DMS79 treated with DMSO at 0.1 percent for 48 hours (cell line): Measurements from ENCODE around the gene PDS5B.
"Not testable (repeated sequence)": the region's sequence is repeated elsewhere in the genome, so short reads cannot be mapped to it uniquely, and the experiment has no call there.

ENCODE experiments used
- DNase-seq: peaks from one replicate; lab custom pipeline; 2025; lab: John Stamatoyannopoulos, UW

The PDS5B gene

DNA sequence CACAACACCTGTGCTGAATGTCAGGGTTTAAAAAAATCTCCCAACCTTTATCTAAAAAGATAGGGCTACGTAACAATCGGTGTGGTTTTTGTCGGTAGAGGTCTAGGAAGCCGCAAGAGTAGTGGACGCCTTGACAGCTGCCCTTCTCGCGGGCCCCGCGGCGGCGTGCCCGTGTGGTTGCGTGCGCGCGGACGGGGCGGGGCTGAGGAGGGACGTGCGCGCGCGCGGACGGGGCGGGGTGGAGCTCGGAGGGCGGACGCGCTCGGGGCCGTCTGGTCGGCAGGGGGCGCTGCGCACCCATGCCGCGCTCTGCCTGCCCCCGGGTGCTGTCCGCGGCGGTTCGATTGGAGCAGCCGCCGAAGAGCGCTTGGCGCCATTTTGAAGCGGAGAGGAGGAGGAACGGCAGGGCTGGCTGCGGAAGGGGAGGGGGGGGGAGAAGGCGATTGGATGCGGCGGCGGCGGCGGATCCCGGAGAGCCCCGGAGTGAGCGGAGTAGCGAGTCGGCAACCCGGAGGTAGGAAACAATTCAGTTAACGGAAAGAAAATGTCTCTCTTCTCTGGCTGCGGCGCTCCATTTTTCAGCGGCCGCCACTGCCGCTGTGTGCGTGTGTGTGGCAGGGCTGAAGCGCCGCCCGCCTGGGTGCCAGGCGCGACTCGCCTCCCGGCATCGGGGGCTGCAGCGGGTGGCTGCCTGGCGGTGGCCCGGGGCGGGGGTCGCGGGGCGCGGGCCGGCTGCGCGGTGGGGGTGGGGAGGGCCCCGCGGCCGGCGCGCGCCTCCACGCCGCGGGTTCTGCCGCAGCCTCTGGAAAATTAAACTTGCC lies at the start of gene PDS5B:
TSS of gene PDS5B (plus strand) at position 373 of the 821 bp plus-strand sequence. CDS start 62,321 bp downstream, outside the sequence.
- DNase-seq: peak; percentile 78

DNA sequence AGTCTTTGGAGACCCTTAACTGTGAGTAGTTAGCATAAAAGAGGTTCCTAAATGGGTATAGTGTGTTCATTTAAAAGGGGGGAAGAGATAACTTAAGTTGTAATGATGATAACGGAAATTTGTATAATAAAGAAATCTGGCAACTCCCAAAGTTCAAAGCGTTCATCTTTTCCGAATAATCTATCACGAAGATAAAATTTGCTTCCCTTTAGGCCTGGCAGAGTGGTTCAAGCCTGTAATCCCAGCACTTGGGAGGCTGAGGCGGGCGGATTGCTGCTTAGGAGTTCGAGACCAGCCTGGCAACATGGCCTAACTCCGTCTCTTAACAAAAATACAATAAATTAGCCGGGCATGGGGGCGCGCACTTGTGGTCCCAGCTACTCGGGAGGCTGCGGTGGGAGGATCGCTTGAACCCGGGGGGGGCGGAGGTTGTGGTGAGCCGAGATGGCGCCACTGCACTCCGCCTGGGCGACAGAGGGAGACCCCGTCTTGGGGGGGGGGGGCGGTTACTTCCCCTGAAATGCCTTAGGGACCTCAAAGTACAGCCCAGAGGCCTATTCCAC lies 48.6 kb upstream of the PDS5B start:
- no peak for DNase-seq

- no peak for DNase-seq
Measured at GRCh38 chr13:32538143-32538620, 48.1 kb upstream of the PDS5B start.

- DNase-seq: peak; percentile 86
Measured at GRCh38 chr13:32538621-32539246, 47.5 kb upstream of the PDS5B start, which contains the start of gene N4BP2L2. Gene N4BP2L2 (minus strand): TSS chr13:32538795. CDS start chr13:32537027, 1,768 bp downstream.

DNA sequence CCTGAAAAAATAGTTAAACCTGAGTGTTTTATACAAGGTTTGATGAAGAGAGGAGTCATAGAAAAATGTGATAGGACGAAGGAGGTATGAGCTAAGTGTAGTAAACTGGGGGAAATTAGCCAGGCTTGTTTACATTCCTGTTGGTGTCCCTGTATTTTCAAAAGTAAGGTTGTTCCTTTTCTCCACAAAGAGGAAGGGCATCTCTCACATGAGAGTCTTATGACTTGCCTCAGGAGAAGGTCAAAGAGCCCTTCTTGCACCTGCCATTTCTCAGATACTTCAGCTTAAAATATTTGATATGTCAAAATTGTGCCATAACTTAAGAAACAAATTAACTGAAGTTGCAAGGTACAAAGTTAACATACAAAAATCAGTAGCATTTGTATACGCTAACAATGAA lies 44.0 kb upstream of the PDS5B start:
- no peak for DNase-seq

DNA sequence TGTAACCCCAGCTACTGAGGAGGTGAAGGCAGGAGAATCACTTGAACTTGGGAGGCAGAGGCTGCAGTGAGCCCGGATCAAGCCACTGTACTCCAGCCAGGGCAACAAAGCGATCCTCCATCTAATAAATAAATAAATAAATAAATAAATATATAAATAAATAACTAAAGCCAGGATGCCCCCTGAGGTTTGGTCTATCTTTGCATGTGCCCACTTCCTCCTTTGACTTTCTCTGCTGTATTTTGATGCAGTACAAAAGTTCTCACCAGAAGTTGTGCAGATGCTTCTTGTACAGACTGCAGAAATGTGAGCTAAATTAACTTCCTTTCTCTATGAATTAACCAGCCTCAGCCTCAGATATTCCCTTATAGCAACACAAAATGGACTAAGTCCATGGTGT lies 41.2 kb upstream of the PDS5B start:
- DNase-seq: no peak

DNA sequence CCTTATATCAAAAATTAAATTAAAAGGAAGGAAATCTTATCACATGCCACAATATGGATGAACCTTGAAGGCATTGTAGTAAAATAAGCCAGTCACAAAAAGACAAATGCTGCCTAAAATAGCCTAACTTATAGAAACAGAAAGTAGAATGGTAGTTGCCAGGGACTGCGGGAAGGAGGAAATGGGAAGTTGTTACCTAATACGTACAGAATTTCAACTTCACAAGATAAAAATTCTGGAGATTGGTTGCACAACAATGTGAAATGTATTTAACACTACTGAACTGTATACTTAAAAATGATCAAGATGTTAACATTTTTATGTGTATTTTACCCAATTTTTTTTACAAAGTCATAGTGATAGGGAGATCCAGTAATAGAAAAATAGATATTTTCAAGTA lies 37.4 kb upstream of the PDS5B start:
- DNase-seq: no peak

GRCh38 chr13:32549788-32550187 lies 36.5 kb upstream of the PDS5B start:
- DNase-seq: no peak

GRCh38 chr13:32553720-32554119 lies 32.5 kb upstream of the PDS5B start:
- no peak for DNase-seq

DNA sequence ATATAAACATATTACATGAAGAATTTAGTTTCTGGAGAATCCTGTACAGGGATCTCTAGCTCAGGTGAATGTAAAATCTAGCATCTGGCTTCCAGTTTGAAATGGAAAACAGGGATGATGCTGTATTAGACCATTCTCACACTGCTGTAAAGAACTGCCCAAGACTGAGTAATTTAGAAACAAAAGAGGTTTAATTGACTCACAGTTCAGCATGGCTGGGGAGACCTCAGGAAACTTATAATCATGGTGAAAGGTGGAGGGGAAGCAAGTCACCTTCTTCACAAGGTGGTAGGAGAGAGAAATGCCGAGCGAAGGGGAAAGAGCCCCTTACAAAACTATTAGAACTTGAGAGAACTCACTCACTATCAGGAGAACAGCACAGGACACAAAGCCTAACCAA lies 30.6 kb upstream of the PDS5B start:
- no peak for DNase-seq

DNA sequence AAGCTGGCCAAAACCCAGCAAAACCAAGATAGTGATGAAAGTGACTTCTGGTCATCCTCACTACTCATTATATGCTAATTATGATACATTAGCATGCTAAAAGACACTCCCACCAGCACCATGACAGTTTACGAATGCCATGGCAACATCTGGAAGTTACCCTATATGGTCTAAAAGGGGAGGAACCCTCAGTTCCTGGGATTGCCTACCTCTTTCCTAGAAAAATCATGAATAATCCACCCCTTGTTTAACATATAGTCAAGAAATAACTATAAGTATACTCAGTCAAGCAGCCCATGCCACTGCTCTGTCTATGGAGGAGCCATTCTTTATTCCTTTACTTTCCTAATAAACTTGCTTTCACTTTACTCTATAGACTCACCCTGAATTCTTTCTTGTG lies 25.4 kb upstream of the PDS5B start:
- DNase-seq: not testable (repeated sequence)

DNA sequence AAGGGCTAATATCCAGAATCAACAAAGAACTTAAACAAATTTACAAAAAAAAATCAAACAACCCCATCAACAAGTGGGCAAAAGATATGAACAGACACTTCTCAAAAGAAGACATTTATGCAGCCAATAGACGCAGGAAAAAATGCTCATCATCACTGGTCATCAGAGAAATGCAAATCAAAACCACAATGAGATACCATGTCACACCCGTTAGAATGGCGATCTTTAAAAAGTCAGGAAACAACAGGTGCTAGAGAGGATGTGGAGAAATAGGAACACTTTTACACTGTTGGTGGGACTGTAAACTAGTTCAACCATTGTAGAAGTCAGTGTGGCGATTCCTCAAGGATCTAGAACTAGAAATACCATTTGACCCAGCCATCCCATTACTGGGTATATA lies 10.6 kb upstream of the PDS5B start:
- DNase-seq: not testable (repeated sequence)

- no peak for DNase-seq
Measured at GRCh38 chr13:32577032-32577431, 9.2 kb upstream of the PDS5B start.

DNA sequence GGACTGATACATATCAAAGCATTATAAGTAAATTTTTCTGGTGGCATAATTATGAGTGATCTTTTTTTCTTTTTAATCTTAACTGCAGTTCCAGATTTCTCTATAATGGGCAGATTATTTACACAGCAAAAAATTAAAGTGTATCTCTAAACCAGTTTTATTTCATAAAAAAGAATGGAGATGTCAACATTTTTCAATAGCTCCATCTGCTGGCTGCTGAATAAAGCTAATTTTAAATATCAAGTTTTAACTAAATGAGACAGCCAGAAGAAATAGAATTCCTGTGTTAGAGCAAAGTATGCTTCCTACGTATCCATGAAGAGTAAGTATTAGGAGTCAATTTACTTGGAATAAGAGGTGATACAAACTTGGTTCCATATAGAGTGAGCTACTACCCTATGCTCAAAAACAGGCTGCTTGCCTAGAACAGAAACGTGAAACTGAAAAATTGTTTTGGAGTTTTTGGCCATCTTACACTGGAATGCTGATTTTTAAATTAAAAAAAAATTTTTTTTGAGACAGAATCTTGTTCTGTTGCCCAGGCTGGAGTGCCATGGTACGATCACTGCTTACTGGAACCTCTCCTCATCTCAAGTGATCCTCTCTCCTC lies 5.0 kb upstream of the PDS5B start:
- DNase-seq: peak; percentile 22

- no peak for DNase-seq
Measured at GRCh38 chr13:32582281-32582680, 4.0 kb upstream of the PDS5B start.

- DNase-seq: no peak
Measured at GRCh38 chr13:32582991-32583390, 3.3 kb upstream of the PDS5B start.

GRCh38 chr13:32585550-32586079 lies 637 bp upstream of the PDS5B start:
- no peak for DNase-seq

GRCh38 chr13:32587011-32587810 lies 959 bp downstream of the PDS5B start:
- peak; percentile 39 for DNase-seq

GRCh38 chr13:32587811-32588170 lies 1.5 kb downstream of the PDS5B start:
- peak; percentile 44 for DNase-seq

DNA sequence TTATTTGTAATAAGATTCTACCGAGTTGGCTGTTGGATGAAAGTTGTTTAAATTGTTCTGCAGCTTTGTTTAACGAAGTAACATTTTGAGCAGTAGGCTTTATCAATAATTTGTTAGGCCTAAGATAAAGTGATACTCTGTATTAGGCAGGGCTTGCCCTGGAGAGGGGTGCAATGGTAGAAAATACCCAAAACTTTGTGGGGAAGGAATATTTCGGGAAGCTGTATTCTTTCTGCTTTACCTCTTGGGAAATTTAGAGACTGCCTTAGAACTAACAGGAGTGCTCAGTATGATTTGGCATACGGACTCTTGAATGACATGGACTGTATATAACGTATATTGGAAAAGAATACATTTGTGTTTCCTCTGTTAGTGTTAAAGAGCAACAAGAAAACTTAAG lies 2.5 kb downstream of the PDS5B start:
- no peak for DNase-seq

DNA sequence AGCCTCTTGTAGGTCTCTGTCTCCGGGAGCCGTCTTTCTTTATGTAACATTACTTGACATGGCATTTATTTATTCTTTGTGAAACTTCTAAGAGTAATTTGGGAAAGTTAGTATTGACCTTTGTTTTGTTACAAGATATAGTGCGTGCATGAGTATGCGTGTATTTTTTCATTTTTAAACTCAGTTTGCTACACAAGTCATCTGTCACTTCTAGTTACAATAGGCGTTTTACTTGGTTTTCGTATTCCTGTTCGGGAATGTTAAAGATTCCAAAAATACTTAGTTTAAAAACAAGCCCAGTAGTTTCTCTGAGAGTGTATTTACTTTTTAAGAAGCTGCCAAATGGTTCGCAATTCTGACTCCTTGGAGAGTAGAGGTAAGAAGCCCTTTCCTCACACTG lies 3.2 kb downstream of the PDS5B start:
- no peak for DNase-seq

- no peak for DNase-seq
Measured at GRCh38 chr13:32590266-32590665, 4.0 kb downstream of the PDS5B start.
